Measurements from ENCODE around the gene DSCAM.

Gene DSCAM

DNA sequence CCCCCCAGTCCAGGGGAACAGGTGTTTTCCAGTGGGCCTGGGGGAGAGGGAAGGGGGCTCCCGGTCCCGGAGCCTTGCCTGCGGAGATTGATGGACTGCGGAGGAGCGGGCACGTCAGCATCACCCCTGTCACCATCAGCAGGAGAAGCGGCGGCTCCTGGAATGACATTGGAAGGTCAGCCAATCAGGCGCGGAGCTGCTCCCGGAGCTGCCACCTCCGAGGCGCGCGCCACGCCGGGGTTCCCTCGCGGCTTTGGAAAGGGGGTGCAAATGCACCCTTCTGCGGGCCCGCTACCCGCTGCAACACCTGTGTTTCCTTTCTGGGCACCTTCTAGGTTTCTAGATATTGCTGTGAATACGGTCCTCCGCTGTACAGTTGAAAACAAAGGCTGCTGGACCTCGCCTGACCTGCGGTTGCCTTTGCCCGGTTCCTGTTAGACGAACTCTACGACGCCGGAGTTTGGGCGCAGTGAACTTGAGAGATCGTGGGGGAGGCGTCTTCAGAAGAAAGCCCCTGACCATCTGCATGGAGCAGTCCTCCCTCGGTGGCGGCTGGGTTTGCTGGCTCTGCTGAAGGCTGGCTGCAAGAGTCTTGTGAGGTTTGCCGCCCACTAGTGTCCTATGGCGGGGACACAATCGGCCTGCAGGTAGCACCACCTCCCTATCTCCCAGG lies 5.3 kb downstream of the DSCAM start:
- DNase-seq: peak; percentile 65 to 97 (median 79)
- intact Hi-C loops (cut with DNase I): loop anchor here (10.0 kb wide), 1 partner anchor 377 kb away; no protein-coding TSS in a partner anchor

GRCh38 chr21:40840401-40841125 lies 6.4 kb downstream of the DSCAM start:
- intact Hi-C loops (cut with DNase I): loop anchor here (10.0 kb wide), 1 partner anchor 376 kb away; no protein-coding TSS in a partner anchor

DNA sequence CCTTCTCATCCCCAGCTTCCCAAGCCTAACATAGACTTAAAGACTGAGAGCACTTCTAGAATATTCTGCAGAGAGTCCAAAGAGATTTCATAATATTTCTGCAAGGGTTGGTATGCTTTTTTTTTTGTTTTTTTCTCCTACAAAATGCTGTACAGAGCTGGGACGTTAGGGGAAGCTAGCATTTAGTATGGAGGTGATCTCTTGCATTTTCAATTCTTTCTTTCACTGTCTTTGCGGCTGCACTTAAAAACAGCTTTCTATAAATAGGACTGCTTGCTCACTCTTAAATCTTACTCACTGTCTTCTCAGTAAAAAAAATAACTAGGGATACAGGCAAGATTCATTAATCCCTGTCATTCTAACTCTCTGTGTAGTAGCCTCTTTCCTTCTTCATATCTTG lies 7.4 kb downstream of the DSCAM start:
- no peak for DNase-seq
- intact Hi-C loops (cut with DNase I): no loop called here

More at GRCh38 chr21:40840401-40841125, 6.4 kb downstream of the DSCAM start:
- no peak for DNase-seq

DNA sequence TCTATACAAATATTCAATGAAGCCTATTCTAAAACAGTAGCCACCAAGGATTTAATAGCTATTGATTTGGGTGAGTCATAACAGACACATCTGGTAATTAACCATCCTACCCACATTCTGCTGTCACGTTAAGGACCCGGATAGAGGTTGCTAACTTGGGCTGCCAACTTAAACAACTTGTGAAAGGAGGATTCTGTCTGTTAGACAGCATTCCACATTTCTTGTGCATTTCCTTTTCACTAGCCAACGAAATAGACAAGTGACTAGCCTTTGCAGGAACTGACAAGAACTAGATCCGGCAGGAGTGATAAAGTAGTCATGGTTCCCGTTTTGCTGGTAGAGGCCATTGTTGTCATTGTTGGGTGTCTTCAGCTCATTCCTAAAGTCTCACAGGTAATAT lies 9.5 kb downstream of the DSCAM start:
- intact Hi-C loops (cut with DNase I): no loop called here
- DNase-seq: no peak

GRCh38 chr21:40835184-40835694 lies 11.7 kb downstream of the DSCAM start:
- no peak for DNase-seq
- intact Hi-C loops (cut with DNase I): no loop called here

DNA sequence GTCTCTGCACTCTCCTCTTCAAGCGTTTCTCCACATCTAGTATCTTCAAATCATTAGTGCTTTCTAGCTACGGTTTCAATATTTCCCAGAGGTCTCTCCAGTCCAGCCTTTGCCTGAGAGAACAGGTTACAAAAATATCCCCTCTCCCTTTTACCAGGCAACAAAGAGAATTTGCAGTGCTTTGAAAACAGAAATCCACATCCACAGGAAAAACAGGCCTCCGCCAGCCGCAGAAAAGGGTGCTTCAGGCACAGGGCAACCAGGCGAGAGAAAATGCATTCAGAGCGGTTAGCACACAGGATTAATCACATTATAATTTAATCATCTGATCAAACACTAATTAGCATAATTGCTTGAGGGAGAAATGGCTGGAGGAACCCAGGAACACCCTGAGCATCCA lies 13.8 kb downstream of the DSCAM start:
- intact Hi-C loops (cut with DNase I): no loop called here
- DNase-seq: no peak

DNA sequence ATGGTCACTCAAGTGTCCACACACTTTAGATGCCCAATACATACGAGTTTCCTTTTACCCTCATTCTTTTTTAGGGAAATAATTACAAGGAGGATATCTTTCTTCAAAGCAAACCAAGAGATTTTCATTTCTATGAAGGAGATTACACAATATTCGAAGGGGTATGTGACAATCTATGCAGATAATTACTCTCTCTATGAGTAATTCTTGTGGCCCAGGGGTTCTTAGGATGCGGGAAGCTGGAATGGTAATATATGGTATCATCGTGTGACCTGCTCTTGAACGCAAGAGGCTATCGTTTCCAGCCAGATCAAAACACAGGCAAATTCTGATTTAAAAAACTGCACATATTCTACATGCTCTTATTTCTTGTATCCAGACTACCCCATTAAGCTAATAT lies 14.6 kb downstream of the DSCAM start:
- no peak for DNase-seq
- intact Hi-C loops (cut with DNase I): no loop called here

DNA sequence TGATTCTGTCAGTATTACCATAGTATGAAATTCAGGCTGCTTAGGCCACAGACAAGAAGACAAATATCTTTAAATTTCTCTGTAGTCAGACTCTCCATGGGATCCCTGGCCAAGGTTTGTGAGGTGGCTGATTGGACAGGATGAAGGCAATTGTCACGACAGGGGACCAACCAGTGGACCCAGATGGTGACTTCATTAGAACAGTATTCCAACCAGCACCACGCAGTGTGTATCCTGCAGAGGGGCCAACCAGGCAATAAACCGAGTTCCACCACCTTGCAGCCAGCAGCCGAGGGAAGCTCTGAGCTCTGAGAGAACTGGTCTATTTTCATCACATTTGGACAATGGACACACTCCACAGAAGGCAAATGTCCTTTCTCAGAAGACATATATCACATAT lies 16.1 kb downstream of the DSCAM start:
- intact Hi-C loops (cut with DNase I): no loop called here

GRCh38 chr21:40829791-40830190 lies 17.2 kb downstream of the DSCAM start:
- no peak for DNase-seq
- intact Hi-C loops (cut with DNase I): no loop called here

More for the DNA sequence above, 16.1 kb downstream of the DSCAM start:
- no peak for DNase-seq

DNA sequence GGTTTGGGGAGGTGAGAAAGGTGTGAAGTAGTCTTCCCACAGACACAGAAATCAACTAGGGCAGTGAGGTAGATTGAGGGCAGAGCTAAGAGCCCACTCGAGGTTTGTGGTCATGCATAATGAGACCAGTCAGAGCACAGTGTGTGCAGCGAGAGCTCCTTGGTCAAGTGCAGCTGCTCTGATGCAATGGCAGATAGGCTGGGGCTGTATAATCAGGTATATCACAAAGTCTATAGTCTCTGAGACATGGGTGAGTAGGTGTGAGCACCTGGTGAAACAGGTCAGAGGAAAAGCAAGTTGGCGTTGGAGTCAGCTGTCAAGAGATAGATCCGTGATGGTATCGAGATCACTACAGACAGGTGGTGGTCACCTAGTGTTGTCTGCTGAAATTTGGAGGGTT lies 17.6 kb downstream of the DSCAM start:
- DNase-seq: no peak
- intact Hi-C loops (cut with DNase I): no loop called here

- intact Hi-C loops (cut with DNase I): no loop called here
- no peak for DNase-seq
Measured at GRCh38 chr21:40827509-40827908, 19.4 kb downstream of the DSCAM start.

GRCh38 chr21:40819071-40819900 lies 27.7 kb downstream of the DSCAM start:
- DNase-seq: no peak
- intact Hi-C loops (cut with DNase I): no loop called here

GRCh38 chr21:40813918-40814317 lies 33.0 kb downstream of the DSCAM start:
- DNase-seq: no peak
- intact Hi-C loops (cut with DNase I): no loop called here

GRCh38 chr21:40809673-40810197 lies 37.2 kb downstream of the DSCAM start:
- intact Hi-C loops (cut with DNase I): no loop called here
- DNase-seq: no peak

DNA sequence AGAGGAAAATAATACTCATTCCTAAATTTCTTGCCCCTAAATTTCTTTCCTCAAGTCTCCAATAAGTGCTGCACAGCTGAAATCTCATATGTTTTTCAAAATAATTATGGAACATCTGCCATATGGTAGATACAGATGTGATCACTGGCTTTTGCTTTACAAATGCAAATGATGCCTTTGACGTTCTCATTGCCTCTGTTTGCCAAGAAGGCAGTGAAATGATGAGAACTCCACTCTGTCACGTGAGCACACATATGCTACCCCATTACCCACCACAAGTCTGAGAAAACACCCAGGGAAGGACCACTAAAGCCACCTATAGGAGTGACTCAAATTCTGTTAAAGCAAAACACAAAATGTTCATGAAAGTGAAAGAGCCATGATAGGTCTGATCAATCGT lies 43.9 kb downstream of the DSCAM start:
- no peak for DNase-seq
- intact Hi-C loops (cut with DNase I): no loop called here

- no peak for DNase-seq
Measured at GRCh38 chr21:40800126-40800525, 46.8 kb downstream of the DSCAM start.

GRCh38 chr21:40797891-40798290 lies 49.1 kb downstream of the DSCAM start:
- no peak for DNase-seq
- intact Hi-C loops (cut with DNase I): no loop called here

More at GRCh38 chr21:40800126-40800525, 46.8 kb downstream of the DSCAM start:
- intact Hi-C loops (cut with DNase I): no loop called here

DNA sequence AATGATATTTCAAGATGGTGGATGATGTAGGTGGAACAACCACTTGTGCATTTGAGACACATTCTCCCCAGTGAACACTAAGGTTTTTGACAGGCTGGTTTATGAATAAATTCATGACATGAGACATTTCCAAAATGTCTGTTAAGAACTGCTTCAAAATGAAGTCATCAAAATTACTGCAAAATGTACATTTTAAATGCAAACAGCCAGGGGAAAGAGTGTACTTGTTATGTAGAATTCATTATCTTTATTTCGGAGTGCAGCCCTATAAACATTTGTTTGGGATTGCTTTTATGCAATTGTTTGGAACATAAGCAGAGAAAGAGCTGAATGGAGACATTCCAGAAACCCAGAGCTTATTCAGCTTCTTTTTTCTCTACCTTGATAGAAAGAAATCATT lies 49.5 kb downstream of the DSCAM start:
- no peak for DNase-seq
- intact Hi-C loops (cut with DNase I): no loop called here

DNA sequence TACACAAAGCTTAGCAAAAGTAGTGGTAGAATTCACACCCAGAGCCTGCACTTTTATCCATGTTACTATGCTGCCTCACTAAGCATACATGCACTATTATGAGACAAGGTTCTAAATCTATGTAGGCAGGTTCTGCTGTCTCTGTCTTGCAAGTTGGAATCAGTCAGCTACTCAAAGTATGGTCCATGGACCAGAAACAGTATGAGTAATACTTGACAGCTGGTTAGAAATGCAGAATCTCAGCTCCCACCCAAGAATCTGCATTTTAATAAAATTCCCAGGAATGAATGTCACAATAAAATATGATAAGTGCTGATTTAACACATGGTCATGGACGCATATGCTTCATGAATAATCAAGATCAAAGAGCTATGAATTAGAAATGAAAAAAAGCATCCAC lies 50.5 kb downstream of the DSCAM start:
- no peak for DNase-seq
- intact Hi-C loops (cut with DNase I): no loop called here

DNA sequence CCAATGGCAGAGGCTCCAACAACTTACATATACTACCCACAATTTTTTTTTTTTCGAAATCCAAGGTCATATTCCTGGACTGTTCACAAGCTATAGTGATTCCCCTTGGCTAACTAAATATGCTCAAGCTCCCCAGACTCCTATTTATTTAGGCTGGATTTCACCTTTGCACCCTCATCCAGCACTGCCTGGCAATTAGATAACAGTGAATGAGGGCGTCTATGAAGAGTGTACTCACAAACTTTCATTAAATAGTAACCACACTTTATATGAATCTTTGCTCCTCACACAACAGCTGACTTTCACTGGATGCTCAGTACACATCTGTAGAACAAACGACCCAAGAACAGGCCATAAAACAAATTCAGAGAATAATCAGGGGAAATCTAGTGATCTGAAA lies 51.6 kb downstream of the DSCAM start:
- intact Hi-C loops (cut with DNase I): no loop called here

More for the DNA sequence above, 51.6 kb downstream of the DSCAM start:
- no peak for DNase-seq
